Liver (tissue), 3 donors: ENCODE data around the gene CISTR.

Source experiments
- CTCF ChIP-seq: fragments of 150-350 bp; IDR thresholded peaks from 2 replicates; pipeline ENCODE4 v1.5.1; 2017; ENCODE audit warnings: improper control_type of control experiment, low read depth, low read length; ENCODE audit not compliant: missing input control
- HNF4G ChIP-seq: IDR thresholded peaks from 2 replicates; pipeline ENCODE4 v1.6.1; 2016; ENCODE audit warnings: antibody characterized with exemption
- RAD21 ChIP-seq, 2 donors: IDR thresholded peaks; 2 replicates each; pipeline ENCODE4 v1.6.1; 2016; ENCODE audit warnings: antibody characterized with exemption in 2 of 2, mild to moderate bottlenecking in 2 of 2
- SP1 ChIP-seq: IDR thresholded peaks from 2 replicates; pipeline ENCODE4 v1.6.1; 2018; ENCODE audit warnings: antibody characterized with exemption, mild to moderate bottlenecking
- TF ChIP-seq, protein P1 (sequence below): IDR thresholded peaks from 2 replicates; pipeline ENCODE4 v1.6.1; 2016; ENCODE audit warnings: antibody characterized with exemption
- donor health status: healthy.
- donor health status: healthy.

DNA sequence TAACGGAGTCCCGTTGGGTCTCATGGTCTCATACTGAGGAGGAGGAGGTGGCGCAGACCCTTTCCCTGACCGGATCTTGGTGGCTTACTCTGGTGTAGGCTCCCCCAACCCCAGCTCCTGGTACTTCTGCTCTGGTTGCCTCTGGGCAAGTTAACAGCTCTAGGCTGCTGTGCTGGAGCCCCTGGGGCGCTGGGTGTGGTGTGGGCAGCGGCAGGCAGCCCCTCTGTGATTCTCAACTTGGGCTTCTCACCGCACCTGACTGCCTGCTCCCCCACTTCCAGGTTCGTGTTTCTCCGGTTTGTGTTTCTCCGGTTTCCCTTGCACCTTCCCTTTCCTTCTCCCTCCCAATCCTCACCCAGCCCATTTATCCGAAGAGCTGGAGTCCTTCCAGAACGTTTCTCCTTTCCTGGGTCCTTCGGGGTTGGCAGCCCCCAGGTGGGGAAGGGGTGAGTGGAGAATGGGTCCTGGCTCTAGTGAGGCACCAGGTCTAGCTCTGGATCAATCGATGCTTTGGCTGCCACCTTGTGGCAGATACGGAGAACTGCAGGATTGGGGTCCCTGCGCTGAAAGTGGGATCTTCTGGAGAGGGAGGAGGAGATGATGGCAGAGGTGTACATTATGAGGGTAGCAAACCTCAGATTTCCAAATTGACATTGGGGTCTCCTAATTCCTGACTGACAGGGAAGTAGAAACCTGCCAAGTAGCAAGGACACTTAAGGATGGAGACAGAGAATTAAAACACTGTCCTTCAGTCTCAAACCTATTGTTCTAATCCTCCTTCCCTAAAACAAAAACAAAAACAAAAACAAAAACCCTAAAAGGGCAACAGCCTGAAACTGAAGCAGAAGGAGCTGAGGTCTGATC lies 8.3 kb downstream of the CISTR start:
- TF ChIP-seq, protein P1, sequence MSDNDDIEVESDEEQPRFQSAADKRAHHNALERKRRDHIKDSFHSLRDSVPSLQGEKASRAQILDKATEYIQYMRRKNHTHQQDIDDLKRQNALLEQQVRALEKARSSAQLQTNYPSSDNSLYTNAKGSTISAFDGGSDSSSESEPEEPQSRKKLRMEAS = no peak
- TF ChIP-seq CTCF (peak; percentile 85), SP1 (no peak), RAD21 (IDR thresholded peaks at IDR 0.05) (peak; percentile 76 to 87), HNF4G (no peak)
